GM12878 (cell line): ENCODE results near the gene SGMS1. TPM values are rescaled to one million over a fixed set of nuclear protein-coding genes. Genes with fewer than 3 reads are reported as not detected.

Source experiments
- ASH2L ChIP-seq: fragments of 300-600, 200-600 bp; sonication (generic); IDR thresholded peaks from 2 replicates; pipeline ENCODE4 v1.6.1; 2017; ENCODE audit warnings: low read depth, mild to moderate bottlenecking, borderline replicate concordance
- ATF7 ChIP-seq: fragments of 450-650 bp; IDR thresholded peaks from 2 replicates; pipeline ENCODE4 v1.6.1; 2016; ENCODE audit warnings: low read depth, mild to moderate bottlenecking
- DPF2 ChIP-seq: fragments of 450-650 bp; IDR thresholded peaks from 2 replicates; pipeline ENCODE4 v1.6.1; 2017; ENCODE audit warnings: mild to moderate bottlenecking
- EGR1 ChIP-seq, 2 experiments: IDR thresholded peaks; 1 replicate in 1 of 2; 2 replicates in 1 of 2; pipeline ENCODE4 v1.6.1; 2011 to 2012; ENCODE audit warnings: low read depth in 2 of 2, low read length in 2 of 2, borderline replicate concordance in 1 of 2, mild to moderate bottlenecking in 1 of 2, moderate library complexity in 1 of 2
- LARP7 ChIP-seq: fragments of 450-650 bp; IDR thresholded peaks from 2 replicates; pipeline ENCODE4 v1.6.1; 2017; ENCODE audit warnings: mild to moderate bottlenecking
- NBN ChIP-seq: fragments of 450-650 bp; IDR thresholded peaks from 2 replicates; pipeline ENCODE4 v1.6.1; 2016
- PAX8 ChIP-seq: fragments of 450-650 bp; IDR thresholded peaks from 2 replicates; pipeline ENCODE4 v1.6.1; 2017; ENCODE audit warnings: mild to moderate bottlenecking, moderate library complexity
- PML ChIP-seq: IDR thresholded peaks from 2 replicates; pipeline ENCODE4 v1.6.1; 2012; ENCODE audit warnings: low read length, inconsistent platforms
- RAD21 ChIP-seq: IDR thresholded peaks from 2 replicates; pipeline ENCODE4 v1.6.1; 2011; ENCODE audit warnings: mild to moderate bottlenecking, low read depth, low read length, moderate library complexity; ENCODE audit not compliant: insufficient read depth
- SMAD1 ChIP-seq: fragments of 450-650 bp; IDR thresholded peaks from 2 replicates; pipeline ENCODE4 v1.6.1; 2018; ENCODE audit warnings: mild to moderate bottlenecking, low read depth; ENCODE audit not compliant: partially characterized antibody
- SMAD5 ChIP-seq: IDR thresholded peaks from 2 replicates; pipeline ENCODE4 v1.6.1; 2016; ENCODE audit warnings: antibody characterized with exemption, low read depth
- STAT3 ChIP-seq: IDR thresholded peaks from 2 replicates; pipeline ENCODE4 v1.6.1; 2011; ENCODE audit warnings: low read depth, low read length, improper control_type of control experiment
- SUZ12 ChIP-seq: fragments of 200-600 bp; sonication (generic); IDR thresholded peaks from one replicate; pipeline ENCODE4 v1.6.1; 2018; ENCODE audit warnings: antibody characterized with exemption, mild to moderate bottlenecking; ENCODE audit not compliant: unreplicated experiment
- TCF3 ChIP-seq: IDR thresholded peaks from 2 replicates; pipeline ENCODE4 v1.6.1; 2012; ENCODE audit warnings: low read depth, mild to moderate bottlenecking, low read length, borderline replicate concordance; ENCODE audit not compliant: insufficient read depth
- polyA plus RNA-seq, 11 experiments: library from polyadenylated mRNA; depleted of rRNA in 4 of 11; unstranded in 6 of 11; stranded (reverse) in 5 of 11; fragments of >200 nt; fragmentation: Nextera tagmentation in 4 of 11; fragmentation: Illumina TruSeq in 1 of 11; extraction: Ambion mirVana in 4 of 11; extraction: Trizol in 1 of 11; gene quantifications; 1 replicate in 1 of 11; 2 replicates in 10 of 11; pipeline versions ENCODE4 v1.2.1 to v1.2.3, GENCODE V29; 2011 to 2016; ENCODE audit warnings: inconsistent platforms in 2 of 11, missing spikeins in 2 of 11, low read depth in 1 of 11
- total RNA-seq, 4 experiments: library from RNA; depleted of rRNA in 3 of 4; stranded (reverse); fragments of >200 nt in 3 of 4; fragmentation: Illumina TruSeq in 1 of 4; extraction: Trizol in 1 of 4; gene quantifications; 2 replicates each; pipeline versions ENCODE4 v1.2.1 to v1.2.3, GENCODE V29; 2013 to 2021
- TF ChIP-seq, protein P1 (sequence below): fragments of 150-350 bp; IDR thresholded peaks from 2 replicates; pipeline ENCODE4 v1.6.1; 2014; ENCODE audit warnings: mild to moderate bottlenecking, low read depth, low read length
- TF ChIP-seq, protein P2 (sequence below): fragments of 450-650 bp; IDR thresholded peaks from 2 replicates; pipeline ENCODE4 v1.6.1; 2016; ENCODE audit warnings: mild to moderate bottlenecking
- TF ChIP-seq, protein P3 (sequence below): fragments of 150-350 bp; IDR thresholded peaks from 2 replicates; pipeline ENCODE4 v1.6.1; 2016; ENCODE audit warnings: low read depth, low read length
- TF ChIP-seq, protein P4 (sequence below): fragments of 450-650 bp; IDR thresholded peaks from 2 replicates; pipeline ENCODE4 v1.6.1; 2017; ENCODE audit warnings: mild to moderate bottlenecking, low read depth, inconsistent platforms; ENCODE audit not compliant: poor library complexity, severe bottlenecking

Gene SGMS1
- total and polyA plus RNA-seq, 10 of the 15 experiments (the other 5 are each of a cell fraction or from before 2014, with no cell fraction given) = 1.4 to 14.5 (median 4.9) TPM

DNA sequence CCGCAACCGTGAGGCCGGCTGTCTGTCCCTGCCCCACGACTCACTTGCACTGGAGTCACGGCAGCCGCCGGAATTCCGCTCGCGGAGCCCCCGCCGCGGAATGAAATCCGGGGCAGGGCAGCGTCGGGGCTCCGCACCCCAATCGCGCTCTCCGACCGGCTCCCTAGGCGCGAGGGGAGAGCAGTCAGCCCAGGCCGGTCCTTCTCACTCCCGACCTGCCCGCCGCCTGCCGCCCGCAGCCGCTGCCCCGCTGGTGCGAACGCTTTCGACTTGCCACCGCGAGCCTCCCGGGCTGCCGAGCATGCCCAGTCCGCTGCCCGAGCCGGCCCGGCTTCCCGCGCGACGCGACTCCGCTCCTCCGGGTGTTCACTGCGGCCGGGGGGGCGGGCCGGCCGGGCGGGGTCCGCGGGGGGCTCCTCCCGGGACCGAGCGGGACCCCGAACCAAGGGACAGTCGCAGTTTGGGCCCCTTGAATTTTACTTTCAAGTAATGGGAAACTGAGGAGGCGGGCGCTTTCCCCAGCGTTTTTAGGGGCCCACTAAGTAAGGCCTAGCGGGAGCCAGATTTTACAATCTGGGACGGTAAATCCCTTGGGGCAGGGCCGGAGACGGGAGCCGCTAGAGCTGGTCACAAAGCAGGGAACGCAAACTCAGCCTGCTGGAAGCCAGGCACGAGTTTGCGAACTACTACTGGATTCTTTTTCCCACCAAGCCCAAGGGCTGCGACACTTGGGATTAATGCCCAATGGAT lies at the start of gene SGMS1 (continued):
- TF ChIP-seq, protein P1, sequence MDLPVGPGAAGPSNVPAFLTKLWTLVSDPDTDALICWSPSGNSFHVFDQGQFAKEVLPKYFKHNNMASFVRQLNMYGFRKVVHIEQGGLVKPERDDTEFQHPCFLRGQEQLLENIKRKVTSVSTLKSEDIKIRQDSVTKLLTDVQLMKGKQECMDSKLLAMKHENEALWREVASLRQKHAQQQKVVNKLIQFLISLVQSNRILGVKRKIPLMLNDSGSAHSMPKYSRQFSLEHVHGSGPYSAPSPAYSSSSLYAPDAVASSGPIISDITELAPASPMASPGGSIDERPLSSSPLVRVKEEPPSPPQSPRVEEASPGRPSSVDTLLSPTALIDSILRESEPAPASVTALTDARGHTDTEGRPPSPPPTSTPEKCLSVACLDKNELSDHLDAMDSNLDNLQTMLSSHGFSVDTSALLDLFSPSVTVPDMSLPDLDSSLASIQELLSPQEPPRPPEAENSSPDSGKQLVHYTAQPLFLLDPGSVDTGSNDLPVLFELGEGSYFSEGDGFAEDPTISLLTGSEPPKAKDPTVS = no peak
- 0 out of 2 replicates have a peak, but pooled peaks have one; percentile 42 for TF ChIP-seq ASH2L
- TF ChIP-seq EGR1 (IDR thresholded peaks at IDR 0.05; ENCODE audit: borderline replicate concordance in 1 of 2, low read depth in 2 of 2, low read length in 2 of 2) = peak in 1 of 2 experiments; percentile 45; a peak in 1 of 3 replicates
- TF ChIP-seq, protein P2, sequence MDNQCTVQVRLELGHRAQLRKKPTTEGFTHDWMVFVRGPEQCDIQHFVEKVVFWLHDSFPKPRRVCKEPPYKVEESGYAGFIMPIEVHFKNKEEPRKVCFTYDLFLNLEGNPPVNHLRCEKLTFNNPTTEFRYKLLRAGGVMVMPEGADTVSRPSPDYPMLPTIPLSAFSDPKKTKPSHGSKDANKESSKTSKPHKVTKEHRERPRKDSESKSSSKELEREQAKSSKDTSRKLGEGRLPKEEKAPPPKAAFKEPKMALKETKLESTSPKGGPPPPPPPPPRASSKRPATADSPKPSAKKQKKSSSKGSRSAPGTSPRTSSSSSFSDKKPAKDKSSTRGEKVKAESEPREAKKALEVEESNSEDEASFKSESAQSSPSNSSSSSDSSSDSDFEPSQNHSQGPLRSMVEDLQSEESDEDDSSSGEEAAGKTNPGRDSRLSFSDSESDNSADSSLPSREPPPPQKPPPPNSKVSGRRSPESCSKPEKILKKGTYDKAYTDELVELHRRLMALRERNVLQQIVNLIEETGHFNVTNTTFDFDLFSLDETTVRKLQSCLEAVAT = peak; percentile 79; the same call in 1 of the 2 replicates
- TF ChIP-seq NBN = peak; percentile 77; the same call in 1 of the 2 replicates
- TF ChIP-seq, protein P3, sequence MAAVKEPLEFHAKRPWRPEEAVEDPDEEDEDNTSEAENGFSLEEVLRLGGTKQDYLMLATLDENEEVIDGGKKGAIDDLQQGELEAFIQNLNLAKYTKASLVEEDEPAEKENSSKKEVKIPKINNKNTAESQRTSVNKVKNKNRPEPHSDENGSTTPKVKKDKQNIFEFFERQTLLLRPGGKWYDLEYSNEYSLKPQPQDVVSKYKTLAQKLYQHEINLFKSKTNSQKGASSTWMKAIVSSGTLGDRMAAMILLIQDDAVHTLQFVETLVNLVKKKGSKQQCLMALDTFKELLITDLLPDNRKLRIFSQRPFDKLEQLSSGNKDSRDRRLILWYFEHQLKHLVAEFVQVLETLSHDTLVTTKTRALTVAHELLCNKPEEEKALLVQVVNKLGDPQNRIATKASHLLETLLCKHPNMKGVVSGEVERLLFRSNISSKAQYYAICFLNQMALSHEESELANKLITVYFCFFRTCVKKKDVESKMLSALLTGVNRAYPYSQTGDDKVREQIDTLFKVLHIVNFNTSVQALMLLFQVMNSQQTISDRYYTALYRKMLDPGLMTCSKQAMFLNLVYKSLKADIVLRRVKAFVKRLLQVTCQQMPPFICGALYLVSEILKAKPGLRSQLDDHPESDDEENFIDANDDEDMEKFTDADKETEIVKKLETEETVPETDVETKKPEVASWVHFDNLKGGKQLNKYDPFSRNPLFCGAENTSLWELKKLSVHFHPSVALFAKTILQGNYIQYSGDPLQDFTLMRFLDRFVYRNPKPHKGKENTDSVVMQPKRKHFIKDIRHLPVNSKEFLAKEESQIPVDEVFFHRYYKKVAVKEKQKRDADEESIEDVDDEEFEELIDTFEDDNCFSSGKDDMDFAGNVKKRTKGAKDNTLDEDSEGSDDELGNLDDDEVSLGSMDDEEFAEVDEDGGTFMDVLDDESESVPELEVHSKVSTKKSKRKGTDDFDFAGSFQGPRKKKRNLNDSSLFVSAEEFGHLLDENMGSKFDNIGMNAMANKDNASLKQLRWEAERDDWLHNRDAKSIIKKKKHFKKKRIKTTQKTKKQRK = no peak
- TF ChIP-seq DPF2 = peak; percentile 83; the same call in 1 of the 2 replicates
- peak; percentile 53 for TF ChIP-seq SMAD1
- no peak for TF ChIP-seq PML
- TF ChIP-seq PAX8 = no peak
- 0 out of 2 replicates have a peak, but pooled peaks have one; percentile 33 for TF ChIP-seq LARP7
- TF ChIP-seq SMAD5 = no peak
- TF ChIP-seq ATF7 = peak; percentile 37; the same call in 1 of the 2 replicates
- TF ChIP-seq STAT3 = no peak
- no peak for TF ChIP-seq RAD21
- TF ChIP-seq TCF3 = no peak
- TF ChIP-seq, protein P4, sequence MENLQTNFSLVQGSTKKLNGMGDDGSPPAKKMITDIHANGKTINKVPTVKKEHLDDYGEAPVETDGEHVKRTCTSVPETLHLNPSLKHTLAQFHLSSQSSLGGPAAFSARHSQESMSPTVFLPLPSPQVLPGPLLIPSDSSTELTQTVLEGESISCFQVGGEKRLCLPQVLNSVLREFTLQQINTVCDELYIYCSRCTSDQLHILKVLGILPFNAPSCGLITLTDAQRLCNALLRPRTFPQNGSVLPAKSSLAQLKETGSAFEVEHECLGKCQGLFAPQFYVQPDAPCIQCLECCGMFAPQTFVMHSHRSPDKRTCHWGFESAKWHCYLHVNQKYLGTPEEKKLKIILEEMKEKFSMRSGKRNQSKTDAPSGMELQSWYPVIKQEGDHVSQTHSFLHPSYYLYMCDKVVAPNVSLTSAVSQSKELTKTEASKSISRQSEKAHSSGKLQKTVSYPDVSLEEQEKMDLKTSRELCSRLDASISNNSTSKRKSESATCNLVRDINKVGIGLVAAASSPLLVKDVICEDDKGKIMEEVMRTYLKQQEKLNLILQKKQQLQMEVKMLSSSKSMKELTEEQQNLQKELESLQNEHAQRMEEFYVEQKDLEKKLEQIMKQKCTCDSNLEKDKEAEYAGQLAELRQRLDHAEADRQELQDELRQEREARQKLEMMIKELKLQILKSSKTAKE = peak; percentile 79
- no peak for TF ChIP-seq SUZ12
